Osteoblast (primary cell): ENCODE data around the gene TDRKH. TPM values are rescaled to one million over a fixed set of nuclear protein-coding genes. Genes with fewer than 3 reads are reported as not detected.

Source experiments
- DNase-seq: peaks from one replicate; pipeline ENCODE4 v3.0.0; 2011; ENCODE audit warnings: low spot score, mixed read lengths; ENCODE audit not compliant: insufficient read length; ENCODE audit errors: missing footprints
- H2AFZ ChIP-seq: 2 replicates; pipeline ENCODE4 v1.6.0; 2011; ENCODE audit warnings: mild to moderate bottlenecking, low read length
- H3K27ac ChIP-seq: 2 replicates; pipeline ENCODE4 v1.5.1; 2011; ENCODE audit warnings: mild to moderate bottlenecking, low read depth, low read length, moderate library complexity
- H3K27me3 ChIP-seq: 2 replicates; pipeline ENCODE4 v1.6.0; 2012; ENCODE audit warnings: mild to moderate bottlenecking, control low read depth, inconsistent platforms, low read length, moderate library complexity; ENCODE audit not compliant: insufficient read depth
- H3K36me3 ChIP-seq: 2 replicates; pipeline ENCODE4 v1.5.1; 2011; ENCODE audit warnings: mild to moderate bottlenecking, low read length, control low read depth, moderate library complexity; ENCODE audit not compliant: insufficient read depth
- H3K4me1 ChIP-seq: 2 replicates; pipeline ENCODE4 v1.5.1; 2011; ENCODE audit warnings: mild to moderate bottlenecking, low read length, control low read depth, moderate library complexity; ENCODE audit not compliant: insufficient read depth
- H3K4me2 ChIP-seq: 2 replicates; pipeline ENCODE4 v1.6.0; 2011; ENCODE audit warnings: mild to moderate bottlenecking, low read length; ENCODE audit not compliant: insufficient read depth
- H3K4me3 ChIP-seq: fragments of 200-600 bp; sonication (generic); 3 replicates; pipeline ENCODE4 v1.5.1; 2012; ENCODE audit warnings: mild to moderate bottlenecking, low read length, inconsistent platforms; ENCODE audit not compliant: insufficient read depth
- H3K79me2 ChIP-seq: 2 replicates; pipeline ENCODE4 v1.6.0; 2012; ENCODE audit warnings: mild to moderate bottlenecking, low read length, control low read depth, inconsistent platforms; ENCODE audit not compliant: insufficient read depth
- H3K9me3 ChIP-seq: 2 replicates; pipeline ENCODE4 v1.5.1; 2011; ENCODE audit warnings: low read depth, low read length, control low read depth
- H4K20me1 ChIP-seq: 2 replicates; pipeline ENCODE4 v1.6.0; 2012; ENCODE audit warnings: mild to moderate bottlenecking, low read length, control low read depth; ENCODE audit not compliant: insufficient read depth
- total RNA-seq: library from RNA; depleted of rRNA; stranded (reverse); fragments of >200 nt; gene quantifications from 2 replicates; pipeline ENCODE4 v1.2.3, GENCODE V29; 2012
- TF ChIP-seq, protein P1 (sequence below): IDR thresholded peaks from 2 replicates; pipeline ENCODE4 v1.5.1; 2011; ENCODE audit warnings: mild to moderate bottlenecking, low read depth, low read length, moderate library complexity; ENCODE audit errors: extremely low read depth

TDRKH gene
- total RNA-seq, 1 donor = 1.1 TPM

DNA sequence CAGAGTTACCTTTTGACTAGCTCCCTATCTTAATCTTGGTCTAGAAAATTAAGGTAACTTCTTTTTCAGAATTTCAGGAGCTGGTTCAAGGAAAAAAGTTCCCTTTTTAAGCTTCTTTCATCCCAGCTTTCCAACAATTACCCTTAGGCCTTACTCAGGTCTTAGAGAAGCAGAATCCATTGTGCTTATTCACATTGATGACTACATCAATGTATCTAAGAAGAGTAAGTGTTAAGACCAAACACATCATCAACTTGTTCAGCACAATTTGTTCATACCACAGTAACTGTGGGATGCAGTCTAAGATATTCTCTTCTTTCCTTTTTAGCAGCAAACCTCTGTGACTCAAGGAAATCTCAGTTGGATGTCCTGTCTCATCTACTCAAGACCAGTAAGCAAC, 31.1 kb downstream of the TDRKH start:
- TF ChIP-seq, protein P1, sequence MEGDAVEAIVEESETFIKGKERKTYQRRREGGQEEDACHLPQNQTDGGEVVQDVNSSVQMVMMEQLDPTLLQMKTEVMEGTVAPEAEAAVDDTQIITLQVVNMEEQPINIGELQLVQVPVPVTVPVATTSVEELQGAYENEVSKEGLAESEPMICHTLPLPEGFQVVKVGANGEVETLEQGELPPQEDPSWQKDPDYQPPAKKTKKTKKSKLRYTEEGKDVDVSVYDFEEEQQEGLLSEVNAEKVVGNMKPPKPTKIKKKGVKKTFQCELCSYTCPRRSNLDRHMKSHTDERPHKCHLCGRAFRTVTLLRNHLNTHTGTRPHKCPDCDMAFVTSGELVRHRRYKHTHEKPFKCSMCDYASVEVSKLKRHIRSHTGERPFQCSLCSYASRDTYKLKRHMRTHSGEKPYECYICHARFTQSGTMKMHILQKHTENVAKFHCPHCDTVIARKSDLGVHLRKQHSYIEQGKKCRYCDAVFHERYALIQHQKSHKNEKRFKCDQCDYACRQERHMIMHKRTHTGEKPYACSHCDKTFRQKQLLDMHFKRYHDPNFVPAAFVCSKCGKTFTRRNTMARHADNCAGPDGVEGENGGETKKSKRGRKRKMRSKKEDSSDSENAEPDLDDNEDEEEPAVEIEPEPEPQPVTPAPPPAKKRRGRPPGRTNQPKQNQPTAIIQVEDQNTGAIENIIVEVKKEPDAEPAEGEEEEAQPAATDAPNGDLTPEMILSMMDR = no peak
- Histone ChIP-seq H3K4me2 (no peak overlapping the region), H3K79me2 (peaks cover 3% of the 10 kb centered on the region), H3K36me3 (peaks cover 45% of the 10 kb centered on the region), H3K27me3 (no peaks in the 10 kb centered on the region), H3K4me1 (peaks cover 13% of the 10 kb centered on the region), H3K9me3 (no peaks in the 10 kb centered on the region), H3K4me3 (no peak overlapping the region), H4K20me1 (no peaks in the 10 kb centered on the region), H3K27ac (no peak overlapping the region), H2AFZ (no peak overlapping the region)
- DNase-seq = no peak

DNA sequence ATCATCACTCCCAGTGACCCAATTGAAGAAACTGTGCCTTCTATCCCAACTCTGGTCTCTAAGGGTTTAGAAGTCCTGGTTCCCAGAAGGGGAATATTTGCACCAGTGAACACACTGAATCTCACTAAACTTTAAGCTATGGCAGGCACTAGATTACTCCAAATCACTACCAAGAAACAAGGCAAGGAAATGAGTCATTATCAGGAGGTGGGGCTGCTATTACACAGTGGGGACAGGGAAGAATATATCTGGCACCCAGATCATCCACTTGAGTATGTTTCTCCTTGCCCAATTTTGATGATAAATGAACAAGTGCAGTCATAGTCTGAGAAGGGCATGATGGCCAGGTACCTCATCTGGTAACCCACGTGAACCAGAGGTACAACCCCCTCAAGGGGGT, 34.0 kb downstream of the TDRKH start:
- Histone ChIP-seq H3K4me1 (peaks cover 4% of the 10 kb centered on the region), H3K4me2 (no peak overlapping the region), H2AFZ (no peak overlapping the region), H3K9me3 (no peaks in the 10 kb centered on the region), H4K20me1 (no peaks in the 10 kb centered on the region), H3K27me3 (no peaks in the 10 kb centered on the region), H3K27ac (no peak overlapping the region), H3K36me3 (peaks cover 35% of the 10 kb centered on the region), H3K4me3 (no peak overlapping the region), H3K79me2 (no peaks in the 10 kb centered on the region)
- DNase-seq = peak; percentile 71
- TF ChIP-seq, protein P1 = no peak

DNA sequence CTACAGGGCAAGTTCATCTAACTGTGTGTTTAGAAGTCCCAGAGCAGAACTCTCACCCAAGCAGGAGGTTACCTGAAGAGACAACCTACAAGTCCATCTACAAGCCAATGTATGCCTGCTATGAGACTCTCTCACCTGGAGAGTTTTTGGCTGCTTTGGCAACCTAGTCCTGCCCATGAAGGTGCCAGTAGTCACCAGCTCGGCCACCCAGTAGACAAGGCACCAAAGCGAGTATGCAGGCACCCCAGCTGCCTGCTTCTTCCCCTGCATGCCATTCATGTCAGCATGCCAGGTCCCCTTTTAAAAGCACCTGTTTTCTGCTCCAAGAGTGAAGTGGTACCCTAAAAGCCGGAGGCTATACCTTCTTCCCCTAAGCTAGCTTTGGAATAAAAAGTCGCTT, 48.8 kb downstream of the TDRKH start:
- Histone ChIP-seq H3K27me3 (peaks cover 42% of the 10 kb centered on the region), H2AFZ (no peak overlapping the region), H3K4me2 (no peak overlapping the region), H3K27ac (no peak overlapping the region), H3K4me3 (no peak overlapping the region), H4K20me1 (no peaks in the 10 kb centered on the region), H3K4me1 (no peaks in the 10 kb centered on the region), H3K9me3 (peaks cover 7% of the 10 kb centered on the region), H3K79me2 (no peaks in the 10 kb centered on the region), H3K36me3 (no peaks in the 10 kb centered on the region)
- DNase-seq = no peak
- TF ChIP-seq, protein P1 = no peak

DNA sequence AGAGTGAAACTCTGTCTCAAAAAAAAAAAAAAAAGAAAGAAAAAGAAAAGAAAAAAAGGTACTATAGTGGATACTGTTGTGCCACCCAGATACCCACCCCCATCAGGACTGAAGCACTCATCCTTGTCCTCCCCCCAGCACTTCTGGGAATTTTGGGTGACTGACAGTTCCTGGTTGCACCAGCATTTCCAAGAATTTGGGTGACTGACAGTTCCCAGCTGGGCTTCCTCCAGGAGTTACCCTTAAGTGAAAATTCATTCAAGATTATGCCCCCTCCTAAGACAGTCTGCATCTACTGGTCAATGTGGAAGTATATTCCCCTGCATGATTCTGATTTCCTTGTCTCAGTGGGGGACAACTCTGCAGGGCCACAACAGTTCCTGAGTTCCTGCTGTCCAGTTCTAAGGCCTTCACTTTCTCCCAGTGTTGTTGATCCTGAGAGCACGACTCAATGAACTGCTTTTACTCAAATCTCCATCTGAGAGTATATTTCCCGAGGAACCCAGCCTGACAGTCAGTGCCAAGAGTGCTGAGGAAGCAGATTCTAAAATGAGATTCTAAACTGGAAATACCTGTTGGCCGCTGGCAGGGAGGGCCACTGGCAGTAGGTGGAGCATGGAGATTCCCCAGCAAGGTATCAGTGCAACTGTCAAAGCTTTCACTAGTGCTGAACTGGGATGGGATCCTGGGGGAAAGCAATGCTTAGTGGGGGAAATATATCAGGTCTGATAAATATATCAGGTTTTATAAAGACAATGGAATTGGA, 50.5 kb downstream of the TDRKH start:
- H3K79me2 ChIP-seq = no peaks in the 10 kb centered on the region
- no peaks in the 10 kb centered on the region for H3K4me1 ChIP-seq
- no peaks in the 10 kb centered on the region for H3K36me3 ChIP-seq
- DNase-seq = no peak
- no peak overlapping the region for H2AFZ ChIP-seq
- no peak overlapping the region for H3K4me2 ChIP-seq
- no peak overlapping the region for H3K27ac ChIP-seq
- peaks cover 7% of the 10 kb centered on the region for H3K9me3 ChIP-seq
- H3K4me3 ChIP-seq = no peak overlapping the region
- no peaks in the 10 kb centered on the region for H4K20me1 ChIP-seq
- TF ChIP-seq, protein P1 = no peak
- peaks cover 31% of the 10 kb centered on the region for H3K27me3 ChIP-seq
